ENCODE data around the gene RAD51B.

- no peak for TF ChIP-seq CTCF (optimal IDR thresholded peaks at IDR 0.05 in 1 of 3, IDR thresholded peaks at IDR 0.05 in 1 of 3, conservative IDR thresholded peaks at IDR 0.05 in 1 of 3; ENCODE audit: extremely low read depth in 1 of 3, insufficient read depth in 2 of 3, low read length in 3 of 3)
- no peak for TF ChIP-seq EZH2 (IDR thresholded peaks at IDR 0.05; ENCODE audit: low read length)
Observed at GRCh38 chr14:68606644-68607043, 787.1 kb downstream of the RAD51B start.

All from keratinocyte (primary cell).